ENCODE data around the gene SLC9A1. TPM values are rescaled to one million over a fixed set of nuclear protein-coding genes. Genes with fewer than 3 reads are reported as not detected.

Gene SLC9A1
- total RNA-seq, 1 donor from 2014 or later = 21.9 TPM

DNA sequence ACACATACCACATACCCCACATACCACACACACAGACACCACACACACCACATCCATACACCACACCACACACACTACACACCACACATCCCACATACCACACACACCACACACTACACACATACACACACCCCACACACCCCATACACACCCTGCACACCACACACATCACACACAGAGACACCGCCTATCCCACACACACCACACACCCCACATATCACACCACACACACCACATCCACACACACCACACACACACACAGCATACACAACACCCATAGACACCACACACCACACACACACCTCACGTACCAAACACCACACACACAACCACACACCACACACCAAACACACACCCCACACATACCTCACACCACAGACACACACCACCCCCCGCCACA lies 68.3 kb downstream of the SLC9A1 start:
- no peak overlapping the region for H3K4me3 ChIP-seq (ENCODE audit: low read depth, low read length)
- DNase-seq (ENCODE audit: low read depth) = no peak
- TF ChIP-seq, protein P1, sequence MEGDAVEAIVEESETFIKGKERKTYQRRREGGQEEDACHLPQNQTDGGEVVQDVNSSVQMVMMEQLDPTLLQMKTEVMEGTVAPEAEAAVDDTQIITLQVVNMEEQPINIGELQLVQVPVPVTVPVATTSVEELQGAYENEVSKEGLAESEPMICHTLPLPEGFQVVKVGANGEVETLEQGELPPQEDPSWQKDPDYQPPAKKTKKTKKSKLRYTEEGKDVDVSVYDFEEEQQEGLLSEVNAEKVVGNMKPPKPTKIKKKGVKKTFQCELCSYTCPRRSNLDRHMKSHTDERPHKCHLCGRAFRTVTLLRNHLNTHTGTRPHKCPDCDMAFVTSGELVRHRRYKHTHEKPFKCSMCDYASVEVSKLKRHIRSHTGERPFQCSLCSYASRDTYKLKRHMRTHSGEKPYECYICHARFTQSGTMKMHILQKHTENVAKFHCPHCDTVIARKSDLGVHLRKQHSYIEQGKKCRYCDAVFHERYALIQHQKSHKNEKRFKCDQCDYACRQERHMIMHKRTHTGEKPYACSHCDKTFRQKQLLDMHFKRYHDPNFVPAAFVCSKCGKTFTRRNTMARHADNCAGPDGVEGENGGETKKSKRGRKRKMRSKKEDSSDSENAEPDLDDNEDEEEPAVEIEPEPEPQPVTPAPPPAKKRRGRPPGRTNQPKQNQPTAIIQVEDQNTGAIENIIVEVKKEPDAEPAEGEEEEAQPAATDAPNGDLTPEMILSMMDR (conservative IDR thresholded peaks at IDR 0.05; ENCODE audit: low read depth, low read length) = no peak

DNA sequence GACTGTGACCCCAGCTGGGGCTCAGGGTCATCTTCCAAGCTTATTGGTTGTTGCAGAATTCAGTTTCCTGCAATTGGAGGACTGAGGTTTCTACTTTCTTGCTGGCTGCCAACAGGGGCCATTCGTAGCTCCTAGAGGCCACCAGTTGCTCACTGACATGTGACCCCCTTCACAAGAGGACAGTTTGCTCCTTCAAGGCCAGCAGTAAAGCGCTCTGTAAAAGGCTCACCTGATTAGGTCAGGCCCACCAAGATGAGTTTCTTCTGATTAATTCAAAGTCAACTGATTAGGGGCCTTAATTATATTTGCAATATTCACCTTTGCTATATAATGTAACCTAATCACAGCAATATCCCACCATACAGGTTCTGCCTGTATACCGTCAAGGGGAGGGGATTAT lies 68.9 kb downstream of the SLC9A1 start:
- no peak overlapping the region for H3K4me3 ChIP-seq (ENCODE audit: low read depth, low read length)
- TF ChIP-seq, protein P1 (conservative IDR thresholded peaks at IDR 0.05; ENCODE audit: low read depth, low read length) = no peak
- no peak for DNase-seq (ENCODE audit: low read depth)

DNA sequence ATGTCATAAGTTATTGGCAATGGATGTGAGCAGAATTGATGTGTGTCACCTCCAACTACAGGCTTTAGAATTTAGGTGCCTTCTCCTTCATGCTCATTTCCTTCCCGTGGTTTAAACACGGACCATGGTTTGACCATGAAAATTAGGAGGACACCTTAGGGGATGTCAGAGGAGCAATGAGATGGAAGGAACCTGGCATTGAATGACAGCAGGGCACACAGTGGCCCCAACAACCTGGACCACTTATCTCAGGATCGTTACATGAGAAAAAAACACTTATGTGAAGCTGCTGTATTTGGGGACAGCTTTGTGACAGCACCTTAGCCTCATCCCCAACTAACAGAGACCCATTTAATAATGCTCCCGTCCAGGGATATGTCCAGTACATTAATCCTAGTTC lies 70.8 kb downstream of the SLC9A1 start:
- H3K4me3 ChIP-seq (ENCODE audit: low read depth, low read length) = no peak overlapping the region
- no peak for DNase-seq (ENCODE audit: low read depth)
- TF ChIP-seq, protein P1 (conservative IDR thresholded peaks at IDR 0.05; ENCODE audit: low read depth, low read length) = no peak

DNA sequence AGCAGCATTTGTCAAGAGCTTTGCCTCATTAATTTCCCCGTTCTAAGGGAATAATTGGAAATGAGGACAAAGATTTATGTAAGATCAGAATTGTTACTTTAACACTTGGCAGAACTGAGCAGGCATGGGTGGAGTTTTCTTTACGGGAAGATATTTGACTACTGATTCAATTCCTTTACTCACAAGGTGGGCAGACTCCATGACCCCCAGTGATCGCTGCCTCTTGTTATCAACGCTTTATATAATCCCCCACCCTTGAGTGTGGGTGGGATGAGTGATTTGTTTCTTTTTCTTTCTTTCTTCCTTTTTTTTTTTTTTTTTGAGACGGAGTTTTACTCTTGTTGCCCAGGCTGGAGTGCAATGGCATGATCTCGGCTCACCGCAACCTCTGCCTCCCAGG lies 77.0 kb downstream of the SLC9A1 start:
- no peak overlapping the region for H3K4me3 ChIP-seq (ENCODE audit: low read depth, low read length)
- no peak for DNase-seq (ENCODE audit: low read depth)
- TF ChIP-seq, protein P1 (conservative IDR thresholded peaks at IDR 0.05; ENCODE audit: low read depth, low read length) = no peak

DNA sequence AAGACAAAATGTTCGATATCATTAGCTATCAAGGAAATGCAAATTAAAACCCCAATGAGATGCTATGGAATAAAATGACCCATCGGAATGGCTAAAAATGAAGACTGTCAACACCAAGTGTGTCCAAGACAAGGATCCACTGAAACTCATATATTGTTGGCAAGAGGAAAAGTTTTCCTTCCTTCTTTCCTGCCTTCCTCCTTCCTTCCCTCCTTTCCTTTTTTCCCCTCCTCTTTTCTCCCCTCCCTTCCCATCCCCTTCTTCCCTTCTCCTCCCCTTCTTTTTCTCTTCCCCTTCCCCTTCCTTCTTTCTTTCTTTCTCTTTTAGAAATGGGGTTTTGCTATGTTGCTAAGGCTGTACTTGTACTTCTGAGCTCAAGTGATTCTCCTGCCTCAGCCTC lies 78.1 kb downstream of the SLC9A1 start:
- TF ChIP-seq, protein P1 (conservative IDR thresholded peaks at IDR 0.05; ENCODE audit: low read depth, low read length) = no peak
- no peak overlapping the region for H3K4me3 ChIP-seq (ENCODE audit: low read depth, low read length)
- DNase-seq (ENCODE audit: low read depth) = no peak

DNA sequence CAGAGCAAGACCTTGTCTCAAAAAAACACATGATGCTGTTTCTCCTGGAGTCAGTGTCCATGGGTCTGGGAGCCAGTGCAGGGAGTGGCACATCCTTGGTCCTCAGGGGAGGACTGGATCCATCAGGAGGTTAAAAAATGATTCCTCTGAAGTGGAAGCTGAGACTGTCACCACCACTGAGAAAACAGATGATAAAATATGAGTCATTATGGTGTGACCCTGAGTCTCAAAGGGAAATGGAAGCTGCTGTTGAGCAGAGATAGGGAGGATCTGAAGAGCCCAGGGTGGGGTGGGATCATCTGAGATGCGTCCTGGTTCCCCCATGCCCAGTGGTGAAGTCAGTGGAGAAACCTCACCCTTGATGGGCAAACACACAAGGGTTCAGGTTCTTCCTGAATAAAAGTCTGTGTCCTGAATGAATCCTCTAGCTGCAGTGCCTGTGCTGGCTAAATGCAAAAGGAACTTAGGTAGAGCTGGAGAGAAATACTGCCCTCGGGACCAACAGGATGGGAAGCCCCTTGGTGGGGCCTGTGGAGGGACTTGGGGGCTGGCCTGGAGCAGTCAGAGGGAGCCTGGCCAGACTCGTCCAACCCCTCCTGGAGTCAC lies 80.6 kb downstream of the SLC9A1 start:
- DNase-seq (ENCODE audit: low read depth) = no peak
- H3K4me3 ChIP-seq (ENCODE audit: low read depth, low read length) = no peak overlapping the region
- TF ChIP-seq, protein P1 (conservative IDR thresholded peaks at IDR 0.05; ENCODE audit: low read depth, low read length) = no peak

DNA sequence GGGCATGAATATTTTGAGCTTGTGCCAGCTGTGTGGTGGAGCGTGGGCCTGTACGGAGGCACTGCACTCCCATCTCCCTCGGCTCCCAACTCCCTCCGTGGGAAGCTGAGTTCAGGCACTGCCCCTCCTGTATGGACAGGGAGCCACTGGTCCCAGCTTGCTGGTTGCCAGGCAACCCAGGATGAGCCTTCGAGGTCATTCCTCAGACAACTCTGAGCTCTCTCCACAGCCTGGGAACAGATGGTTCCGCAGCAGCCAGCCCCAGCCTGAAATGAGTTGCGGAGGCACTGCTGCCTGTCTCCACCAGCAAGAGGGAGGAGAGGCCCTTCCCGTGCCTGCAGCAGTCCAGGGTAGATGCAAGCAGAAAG lies 83.9 kb downstream of the SLC9A1 start:
- no peak overlapping the region for H3K4me3 ChIP-seq (ENCODE audit: low read depth, low read length)
- DNase-seq (ENCODE audit: low read depth) = no peak
- TF ChIP-seq, protein P1 (conservative IDR thresholded peaks at IDR 0.05; ENCODE audit: low read depth, low read length) = no peak
